ENCODE measurements around the gene SLC22A4.

SLC22A4 gene

DNA sequence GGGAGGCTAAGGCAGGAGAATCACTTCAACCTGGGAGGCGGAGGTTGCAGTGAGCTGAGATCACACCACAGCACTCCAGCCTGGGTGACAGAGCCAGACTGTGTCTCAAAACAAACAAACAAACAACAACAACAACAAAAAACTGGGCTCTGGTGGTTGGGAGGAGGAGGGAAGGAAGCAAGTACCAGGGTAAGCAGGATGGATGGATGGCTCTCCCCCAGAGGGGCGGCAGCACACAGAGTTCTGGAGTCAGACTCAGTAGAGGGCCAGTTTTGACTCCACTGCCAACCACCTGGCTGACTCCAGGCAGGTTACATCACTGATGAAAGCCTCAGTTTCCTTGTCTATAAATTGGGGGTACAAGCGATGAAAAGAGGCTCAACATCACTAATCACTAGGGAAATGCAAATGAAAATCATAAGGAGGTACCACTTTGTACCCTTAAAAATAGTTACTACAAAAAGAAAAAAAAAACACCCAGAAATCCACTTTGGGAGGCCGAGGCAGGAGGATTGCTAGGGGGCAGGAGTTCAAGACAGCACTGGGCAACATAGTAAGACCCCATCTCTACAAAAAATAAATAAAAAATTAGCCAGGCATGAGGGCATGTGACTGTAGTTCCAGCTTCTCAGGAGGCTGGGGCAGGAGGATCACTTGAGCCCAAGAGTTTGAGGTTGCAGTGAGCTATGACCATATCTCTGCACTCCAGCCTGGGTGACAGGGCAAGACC is 3.2 kb downstream of the SLC22A4 start:
- FAIRE-seq (no peak), DNase-seq (ENCODE audit: insufficient read length) (no peak)
- TF ChIP-seq POLR2AphosphoS5 (IDR thresholded peaks at IDR 0.05; ENCODE audit: low read depth, low read length) = no peak
- no peak for TF ChIP-seq TAF1 (IDR thresholded peaks at IDR 0.05; ENCODE audit: borderline replicate concordance, low read depth, low read length)
- TF ChIP-seq POLR2A (IDR thresholded peaks at IDR 0.05; ENCODE audit: low read depth, low read length) = no peak

DNA sequence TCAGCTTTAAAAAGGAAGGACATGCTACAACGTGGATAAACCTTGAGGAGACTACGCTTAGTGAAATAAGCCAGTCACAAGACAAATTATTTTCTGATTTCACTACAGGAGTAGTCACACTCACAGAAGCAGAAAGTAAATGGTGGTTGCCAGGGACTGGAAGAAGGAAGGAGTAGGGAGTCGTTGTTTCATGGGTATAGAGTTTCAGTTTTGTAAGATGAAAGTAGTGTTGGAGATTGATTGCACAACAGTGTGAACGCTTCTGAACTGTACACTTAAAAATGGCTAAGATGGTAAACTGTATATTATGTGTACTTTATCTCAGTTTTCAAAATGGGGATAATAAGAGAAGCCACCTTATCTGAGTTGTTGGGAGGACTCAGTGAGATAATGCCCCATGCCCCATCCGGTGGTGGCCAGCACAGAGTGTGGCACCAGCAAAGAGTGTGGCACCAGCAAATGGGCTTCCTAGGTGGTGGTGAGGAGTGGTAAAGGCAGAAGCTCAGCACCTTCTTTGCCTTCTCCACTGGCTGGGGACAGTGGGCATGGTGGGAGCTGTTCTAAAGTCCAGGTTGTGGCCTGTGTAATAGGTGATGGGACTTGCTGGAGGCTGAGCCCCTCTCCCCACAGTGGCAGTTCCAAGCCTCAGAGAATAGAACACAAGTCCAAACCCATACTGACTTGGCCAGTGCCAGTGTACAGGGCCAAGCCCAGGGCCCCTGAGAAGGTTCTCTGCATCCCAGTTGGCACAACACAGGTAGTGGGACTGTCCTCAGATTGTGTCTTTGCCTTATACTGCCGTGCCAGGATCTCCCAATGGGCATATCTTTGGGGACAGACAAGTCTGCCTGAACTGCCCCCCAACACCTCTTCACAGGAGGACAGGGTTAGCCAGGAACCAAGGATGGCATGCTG is 4.4 kb downstream of the SLC22A4 start:
- no peak for DNase-seq (ENCODE audit: insufficient read length)
- TF ChIP-seq TAF1 (IDR thresholded peaks at IDR 0.05; ENCODE audit: borderline replicate concordance, low read depth, low read length) (no peak), POLR2A (IDR thresholded peaks at IDR 0.05; ENCODE audit: low read depth, low read length) (no peak), POLR2AphosphoS5 (IDR thresholded peaks at IDR 0.05; ENCODE audit: low read depth, low read length) (no peak)
- no peak for FAIRE-seq

DNA sequence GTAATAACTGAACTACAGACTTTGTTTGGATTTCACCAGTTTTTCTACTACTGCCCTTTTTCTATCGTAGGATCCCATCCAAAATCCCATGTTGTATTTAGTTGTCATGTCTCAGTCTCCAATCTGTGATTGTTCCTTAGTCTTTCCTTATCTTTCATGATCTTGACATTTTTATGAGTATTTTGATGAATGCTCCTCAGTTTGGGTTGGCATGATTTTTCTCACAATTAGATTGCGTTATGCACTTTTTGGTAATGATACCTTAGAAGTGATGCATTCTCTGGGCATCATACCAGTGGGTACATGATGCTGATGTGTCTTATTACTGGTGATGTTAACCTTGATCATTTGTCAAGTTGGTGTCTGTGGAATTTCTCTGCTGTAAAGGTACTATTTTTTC is 5.7 kb downstream of the SLC22A4 start:
- TF ChIP-seq TAF1 (IDR thresholded peaks at IDR 0.05; ENCODE audit: borderline replicate concordance, low read depth, low read length) = no peak
- no peak for TF ChIP-seq POLR2A (IDR thresholded peaks at IDR 0.05; ENCODE audit: low read depth, low read length)
- TF ChIP-seq POLR2AphosphoS5 (IDR thresholded peaks at IDR 0.05; ENCODE audit: low read depth, low read length) = no peak
- FAIRE-seq (no peak), DNase-seq (ENCODE audit: insufficient read length) (no peak)

DNA sequence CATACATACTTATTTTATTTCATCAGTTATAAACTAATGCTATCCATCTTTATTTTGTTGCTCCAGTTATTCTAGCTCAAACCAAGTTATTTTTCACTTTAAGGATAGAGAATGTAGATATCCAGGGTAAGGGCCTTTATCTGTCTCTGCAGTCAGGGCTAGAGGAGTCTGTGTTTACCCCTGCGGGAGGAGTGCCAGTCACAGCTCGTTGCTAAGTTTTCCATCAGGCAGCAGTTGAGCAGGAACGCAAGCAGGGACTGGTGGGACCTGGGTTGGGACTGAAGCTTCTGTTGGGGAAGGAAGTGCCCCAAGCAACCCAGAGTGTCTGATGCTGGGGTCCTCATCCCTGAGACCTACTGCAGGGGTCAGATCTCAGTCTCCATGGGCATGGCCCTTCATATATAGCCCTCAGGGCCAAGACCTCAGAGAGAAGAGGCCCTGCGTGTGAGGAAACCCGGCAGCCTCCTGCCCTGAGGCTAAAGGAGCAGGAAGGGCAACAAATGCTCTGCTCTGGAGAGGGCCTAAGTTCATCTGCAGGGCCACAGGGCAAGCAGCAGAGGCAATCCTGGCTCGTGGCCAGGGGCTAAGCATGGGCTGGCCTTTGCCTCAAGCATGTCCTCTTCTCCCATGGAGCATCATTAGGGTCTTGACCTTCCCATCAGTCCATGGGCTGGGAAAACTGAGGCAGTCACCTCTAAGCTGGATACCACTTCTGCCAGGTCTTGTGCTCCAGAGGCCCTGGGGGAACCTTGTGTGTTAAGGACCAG is 6.6 kb downstream of the SLC22A4 start:
- no peak for TF ChIP-seq POLR2AphosphoS5 (IDR thresholded peaks at IDR 0.05; ENCODE audit: low read depth, low read length)
- no peak for TF ChIP-seq TAF1 (IDR thresholded peaks at IDR 0.05; ENCODE audit: borderline replicate concordance, low read depth, low read length)
- TF ChIP-seq POLR2A (IDR thresholded peaks at IDR 0.05; ENCODE audit: low read depth, low read length) = no peak
- no peak for DNase-seq (ENCODE audit: insufficient read length)
- FAIRE-seq = no peak

DNA sequence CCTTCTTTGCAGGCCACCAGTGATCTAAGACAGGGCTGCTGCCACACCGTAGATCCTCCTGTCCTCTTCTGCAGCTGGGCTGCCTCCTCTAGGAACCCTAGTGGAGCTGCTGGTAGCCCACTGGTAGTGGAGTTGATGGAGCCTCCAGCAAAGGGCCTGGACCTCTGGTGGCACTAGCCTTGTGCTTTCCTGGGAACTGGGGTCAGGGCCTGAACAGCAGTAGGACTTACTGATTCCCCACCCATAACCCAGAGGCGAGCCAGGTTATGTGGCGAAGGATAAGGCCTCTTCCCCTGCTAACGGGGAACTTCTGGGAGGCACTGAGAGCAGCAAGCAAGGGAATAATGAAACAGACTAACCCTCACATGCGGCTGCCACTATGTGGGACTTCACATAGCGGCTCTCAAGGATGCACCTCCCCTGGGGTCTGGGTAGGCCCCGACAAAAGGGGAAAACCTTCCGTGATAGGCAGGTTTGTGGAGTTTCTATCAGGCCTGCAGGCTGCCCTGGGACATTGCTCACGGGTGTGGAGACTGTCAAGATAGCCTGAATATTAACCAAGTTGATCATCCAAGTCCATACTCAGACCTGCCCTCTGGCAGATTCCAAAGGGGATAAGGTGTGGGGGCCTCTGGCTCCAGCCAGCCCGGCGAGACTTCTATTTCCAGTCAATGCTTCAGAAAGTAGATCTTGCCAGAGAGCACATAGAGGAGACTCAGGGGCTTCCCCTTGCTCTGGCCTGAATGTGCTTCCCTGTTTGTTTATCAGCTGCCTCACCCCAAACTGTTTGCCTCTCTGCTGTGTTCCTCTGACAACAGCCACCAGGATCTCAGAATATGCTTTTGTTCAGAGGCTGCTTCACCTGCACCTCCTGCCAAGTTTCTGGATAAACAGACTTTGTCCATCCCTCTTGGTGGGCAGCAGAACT is 7.4 kb downstream of the SLC22A4 start:
- FAIRE-seq = no peak
- no peak for DNase-seq (ENCODE audit: insufficient read length)
- no peak for TF ChIP-seq TAF1 (IDR thresholded peaks at IDR 0.05; ENCODE audit: borderline replicate concordance, low read depth, low read length)
- no peak for TF ChIP-seq POLR2AphosphoS5 (IDR thresholded peaks at IDR 0.05; ENCODE audit: low read depth, low read length)
- TF ChIP-seq POLR2A (IDR thresholded peaks at IDR 0.05; ENCODE audit: low read depth, low read length) = no peak

DNA sequence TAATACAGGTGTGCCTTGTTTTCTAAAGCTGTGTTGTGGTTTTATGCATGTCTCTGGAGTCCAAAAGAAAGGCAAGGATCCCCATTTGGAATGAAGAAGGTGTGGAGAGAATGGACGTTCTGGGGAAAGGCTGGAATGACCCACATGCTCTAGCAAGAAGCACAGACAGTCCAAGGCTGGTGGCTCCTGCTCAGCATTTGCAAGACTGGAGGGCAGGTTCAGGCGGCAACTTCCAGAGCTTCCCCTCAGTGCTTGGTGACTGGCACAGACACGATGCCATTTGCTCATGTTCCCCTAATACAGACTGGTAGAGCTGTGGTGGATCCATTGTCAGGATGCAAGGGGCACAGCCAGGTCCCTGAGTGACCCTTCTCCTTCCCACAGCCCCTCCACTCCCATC is 8.2 kb downstream of the SLC22A4 start:
- FAIRE-seq (no peak), DNase-seq (ENCODE audit: insufficient read length) (no peak)
- TF ChIP-seq POLR2AphosphoS5 (IDR thresholded peaks at IDR 0.05; ENCODE audit: low read depth, low read length) (no peak), POLR2A (IDR thresholded peaks at IDR 0.05; ENCODE audit: low read depth, low read length) (no peak), TAF1 (IDR thresholded peaks at IDR 0.05; ENCODE audit: borderline replicate concordance, low read depth, low read length) (no peak)

DNA sequence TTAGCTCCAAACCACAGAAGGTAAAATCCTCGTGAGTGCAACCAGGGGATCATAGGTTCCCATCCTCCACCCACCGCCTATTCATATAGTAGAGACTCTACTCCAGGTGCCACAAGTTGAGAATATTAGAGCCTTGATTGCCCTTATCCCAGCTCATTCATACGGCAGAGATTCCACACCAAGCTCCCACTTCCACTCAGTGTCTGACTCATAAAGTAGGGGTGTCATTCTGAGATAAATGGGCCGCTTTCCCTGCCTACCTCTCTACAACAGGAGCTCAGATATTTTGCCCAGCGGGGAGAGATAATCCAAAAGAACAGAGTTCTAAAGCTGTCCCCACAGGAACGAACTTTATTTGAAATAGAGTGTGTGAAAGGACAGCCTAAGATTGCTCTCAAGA is 9.4 kb downstream of the SLC22A4 start:
- no peak for TF ChIP-seq TAF1 (IDR thresholded peaks at IDR 0.05; ENCODE audit: borderline replicate concordance, low read depth, low read length)
- no peak for TF ChIP-seq POLR2AphosphoS5 (IDR thresholded peaks at IDR 0.05; ENCODE audit: low read depth, low read length)
- no peak for TF ChIP-seq POLR2A (IDR thresholded peaks at IDR 0.05; ENCODE audit: low read depth, low read length)
- DNase-seq (ENCODE audit: insufficient read length) = no peak
- no peak for FAIRE-seq

DNA sequence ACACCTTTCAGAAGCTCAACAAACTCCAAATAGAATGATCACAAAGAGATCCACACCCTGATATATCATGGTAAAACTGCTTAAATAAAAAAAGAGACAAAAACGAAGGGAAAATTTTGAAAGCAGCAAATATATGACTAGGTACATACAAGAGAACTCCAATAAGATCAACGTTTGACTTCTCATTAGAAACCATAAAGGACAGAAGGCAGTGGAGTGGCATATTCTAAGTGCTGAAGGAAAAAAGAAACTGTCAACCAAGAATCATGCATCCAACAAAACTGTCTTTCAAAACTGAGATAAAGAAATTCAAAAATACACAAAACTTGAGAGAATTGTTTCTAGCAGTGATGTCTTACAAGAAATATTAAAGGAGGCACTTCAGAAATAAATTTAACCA is 11.2 kb downstream of the SLC22A4 start:
- DNase-seq (ENCODE audit: insufficient read length) = no peak
- TF ChIP-seq POLR2AphosphoS5 (IDR thresholded peaks at IDR 0.05; ENCODE audit: low read depth, low read length) (no peak), POLR2A (IDR thresholded peaks at IDR 0.05; ENCODE audit: low read depth, low read length) (no peak), TAF1 (IDR thresholded peaks at IDR 0.05; ENCODE audit: borderline replicate concordance, low read depth, low read length) (no peak)
- FAIRE-seq = no peak

DNA sequence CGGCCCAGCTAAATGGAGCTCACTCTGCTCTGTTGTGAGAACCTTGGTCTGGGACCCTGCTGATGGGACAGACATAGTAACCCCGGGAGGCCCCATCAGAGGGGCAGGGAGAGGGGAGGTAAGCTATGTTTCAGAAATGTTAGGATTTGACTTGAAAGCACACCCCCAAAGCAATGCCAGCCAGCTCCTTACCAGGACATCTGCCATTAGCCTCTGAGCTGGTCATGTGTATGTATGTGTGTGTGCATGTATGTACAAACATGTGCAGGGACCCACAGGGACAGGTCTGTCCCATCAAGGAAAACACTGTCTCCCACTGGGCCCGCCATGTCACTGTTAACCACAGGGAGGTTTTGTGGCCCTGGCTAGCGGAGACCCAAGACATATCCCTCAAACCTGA is 14.5 kb downstream of the SLC22A4 start:
- no peak for FAIRE-seq
- DNase-seq (ENCODE audit: insufficient read length) = no peak
- TF ChIP-seq POLR2AphosphoS5 (IDR thresholded peaks at IDR 0.05; ENCODE audit: low read depth, low read length) = no peak
- TF ChIP-seq TAF1 (IDR thresholded peaks at IDR 0.05; ENCODE audit: borderline replicate concordance, low read depth, low read length) = no peak
- TF ChIP-seq POLR2A (IDR thresholded peaks at IDR 0.05; ENCODE audit: low read depth, low read length) = no peak

DNA sequence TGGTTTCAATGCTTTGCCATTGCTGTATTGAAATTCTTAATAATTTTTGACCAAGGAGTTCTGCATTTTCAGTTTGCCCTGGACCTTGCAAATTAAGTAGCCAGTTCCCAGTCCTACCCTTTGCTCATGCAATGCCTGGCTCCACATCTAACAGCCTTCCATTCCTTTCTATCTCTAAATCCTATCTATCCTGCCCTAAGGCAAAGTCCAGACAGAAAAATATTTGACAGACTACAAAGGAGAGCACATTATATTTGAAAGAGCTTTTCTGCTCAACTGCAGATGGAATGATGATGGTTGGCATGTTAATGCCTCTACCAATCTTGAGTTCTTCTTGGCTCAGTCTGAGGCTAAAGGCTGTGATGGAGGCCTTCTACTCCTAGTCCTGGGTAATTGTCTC is 15.5 kb downstream of the SLC22A4 start:
- TF ChIP-seq TAF1 (IDR thresholded peaks at IDR 0.05; ENCODE audit: borderline replicate concordance, low read depth, low read length) (no peak), POLR2AphosphoS5 (IDR thresholded peaks at IDR 0.05; ENCODE audit: low read depth, low read length) (no peak), POLR2A (IDR thresholded peaks at IDR 0.05; ENCODE audit: low read depth, low read length) (no peak)
- no peak for FAIRE-seq

More for the DNA sequence above, 15.5 kb downstream of the SLC22A4 start:
- no peak for DNase-seq (ENCODE audit: insufficient read length)
